ENCODE measurements around the gene MAP3K10.

The MAP3K10 gene

DNA sequence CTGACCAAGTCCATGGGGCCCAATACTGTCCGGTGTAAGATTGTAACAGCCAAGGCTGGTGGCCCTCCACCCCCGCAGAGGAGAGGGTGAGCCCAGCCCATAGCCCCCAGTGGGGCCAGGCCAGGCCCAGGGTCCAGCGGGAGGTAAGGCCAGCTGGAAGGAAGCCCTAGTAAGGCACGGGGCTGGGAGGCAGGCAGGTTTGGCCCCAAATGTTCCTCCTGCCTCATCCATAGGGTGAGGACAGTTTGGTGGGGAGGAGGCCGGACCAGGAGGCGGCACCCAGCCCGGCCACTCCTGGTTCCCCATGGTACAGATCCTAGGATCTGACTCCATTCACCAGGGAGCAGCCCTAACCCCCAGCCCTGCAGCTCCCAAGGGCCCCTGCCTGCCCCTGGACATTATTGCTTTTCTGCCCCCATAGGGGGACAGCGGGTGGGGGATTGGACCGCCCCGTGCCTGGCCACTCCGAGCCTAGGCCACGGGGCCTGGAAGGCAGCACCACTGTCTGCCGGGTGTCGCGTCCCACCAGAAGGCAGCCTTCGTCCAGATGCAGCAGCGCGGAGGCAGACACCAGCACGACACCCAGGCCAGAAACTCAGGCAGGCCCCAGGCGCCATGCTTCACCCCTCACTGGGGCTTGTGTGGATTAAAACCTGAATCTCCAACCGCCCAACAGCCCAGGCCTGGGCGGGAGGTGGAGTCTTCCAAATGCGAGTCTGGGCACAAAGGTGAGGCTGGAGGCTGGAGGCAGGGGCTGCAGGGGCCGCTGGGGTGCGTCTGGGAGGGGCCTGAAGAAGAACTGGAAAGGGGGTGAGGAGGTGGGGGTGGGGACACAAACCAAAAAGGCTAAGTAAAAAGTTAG lies 42.0 kb downstream of the MAP3K10 start:
- FAIRE-seq (no peak), DNase-seq (ENCODE audit: low spot score) (no peak)

DNA sequence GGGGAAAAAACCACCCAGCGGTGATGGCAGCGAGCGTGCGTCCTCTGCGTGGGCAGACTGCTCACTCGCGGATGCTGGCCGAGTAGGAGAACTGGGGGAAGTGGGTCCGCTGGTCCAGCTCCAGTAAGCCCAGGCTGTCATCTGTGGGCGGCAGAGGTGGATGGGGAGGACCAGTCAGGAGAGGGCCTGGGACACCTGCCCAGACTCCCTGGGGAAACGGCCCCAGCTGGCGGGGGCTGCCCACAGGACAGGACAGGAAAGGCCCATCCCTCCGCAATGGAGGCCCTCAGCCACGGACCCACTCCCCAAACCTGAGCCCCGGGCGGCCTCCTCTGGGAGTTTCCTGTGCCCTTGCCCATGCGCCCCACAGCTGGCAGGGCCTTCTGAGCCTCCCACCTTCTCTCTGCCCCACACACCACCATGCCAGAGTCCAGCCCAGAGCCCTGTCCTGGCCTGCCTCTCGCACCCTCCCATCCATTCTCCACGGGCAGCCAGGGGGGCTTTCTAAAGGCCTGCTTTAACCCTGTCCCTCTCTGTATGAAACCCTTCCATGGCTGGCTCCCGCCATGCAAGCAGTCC lies 42.7 kb downstream of the MAP3K10 start:
- no peak for FAIRE-seq
- DNase-seq (ENCODE audit: low spot score): no peak

DNA sequence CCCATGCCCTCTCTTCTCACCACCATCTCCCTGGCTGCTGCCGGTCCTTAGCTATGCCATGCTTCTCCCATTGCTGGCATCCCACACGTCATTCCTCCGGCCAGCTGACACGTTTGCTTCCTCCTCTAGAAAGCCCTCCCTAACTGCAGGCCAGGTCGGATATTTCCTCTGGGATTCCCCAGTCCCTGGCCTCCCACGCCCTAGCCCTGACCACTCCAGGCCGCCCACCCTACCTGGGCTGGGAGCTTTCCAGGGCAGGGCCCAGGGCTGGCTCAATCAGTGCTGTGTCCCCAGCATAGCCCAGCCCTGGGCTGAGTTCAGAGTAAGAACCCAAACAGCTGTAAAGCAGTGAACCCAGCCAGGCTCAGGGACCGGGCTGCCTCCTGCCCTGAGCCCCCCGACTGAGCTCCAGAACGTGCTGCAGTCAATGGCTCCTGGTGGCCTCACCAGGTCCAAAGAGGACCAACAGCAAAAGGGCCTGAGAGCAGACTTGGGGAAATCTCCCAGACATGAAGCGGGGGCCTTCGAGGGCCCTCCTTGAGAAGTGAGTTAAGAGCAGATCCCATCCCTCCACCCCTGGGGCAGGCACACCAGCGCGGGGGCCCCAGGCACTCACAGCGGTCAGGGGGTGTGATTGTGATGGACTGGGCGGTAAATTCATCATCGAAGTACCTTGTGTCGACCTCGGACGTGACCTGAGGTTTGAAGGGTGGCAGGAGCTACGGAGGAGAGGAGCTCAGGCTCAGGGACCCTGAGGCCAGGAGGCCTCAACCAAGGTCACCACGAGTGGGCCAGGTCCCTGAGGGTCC lies 43.4 kb downstream of the MAP3K10 start:
- no peak for FAIRE-seq
- DNase-seq (ENCODE audit: low spot score): no peak

DNA sequence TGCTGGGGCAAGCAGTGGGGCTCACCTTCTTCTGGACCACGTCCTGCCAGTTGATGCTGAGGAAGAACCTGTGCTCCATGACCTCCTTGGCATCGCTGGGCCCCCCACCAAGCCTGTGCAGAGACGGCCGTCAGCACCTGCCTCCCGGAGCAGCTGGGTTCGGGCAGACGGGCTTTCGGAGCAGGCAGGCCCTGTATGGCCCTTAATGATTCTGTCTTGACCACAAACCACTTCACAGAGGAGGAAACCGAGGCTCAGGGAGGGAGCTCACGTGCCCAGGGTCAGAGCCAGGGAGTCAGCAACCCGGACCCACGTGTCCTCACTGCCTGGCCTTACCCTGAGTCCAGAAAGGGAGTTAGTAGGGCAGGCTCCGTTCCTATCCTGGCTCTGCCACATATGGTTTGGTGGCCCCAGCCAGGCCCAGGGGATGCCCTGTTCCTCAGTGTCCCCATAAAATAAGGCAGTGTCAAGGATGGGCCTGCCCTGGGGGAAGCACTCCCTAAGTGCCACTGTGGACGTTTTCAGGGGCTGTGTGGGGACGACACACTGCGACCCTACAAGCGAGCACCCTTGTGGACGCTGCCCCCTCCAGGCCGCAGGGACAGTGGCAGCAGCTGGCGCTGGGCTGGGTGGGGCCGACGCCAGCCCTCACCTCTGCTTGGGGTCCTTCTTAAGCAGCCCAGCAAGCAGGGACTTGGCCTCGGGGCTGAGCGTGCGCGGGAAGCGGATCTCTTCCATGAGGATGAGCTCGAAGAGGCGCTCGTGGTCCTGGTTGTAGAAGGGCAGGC lies 44.2 kb downstream of the MAP3K10 start:
- FAIRE-seq (no peak), DNase-seq (ENCODE audit: low spot score) (no peak)

DNA sequence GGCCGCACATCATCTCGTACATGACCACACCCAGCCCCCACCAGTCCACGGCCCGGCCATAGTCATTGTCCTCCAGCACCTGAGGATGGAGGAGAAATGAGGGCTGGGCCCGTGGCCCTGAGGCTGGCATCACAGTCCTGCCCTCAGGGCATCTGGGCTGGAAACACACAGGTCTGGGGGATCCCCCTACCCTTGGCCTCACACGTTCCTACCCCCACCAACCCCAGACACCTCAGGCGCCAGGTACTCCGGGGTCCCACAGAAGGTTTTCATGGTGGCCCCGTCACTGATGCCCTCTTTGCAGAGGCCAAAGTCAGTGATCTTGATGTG lies 44.8 kb downstream of the MAP3K10 start:
- FAIRE-seq: no peak
- no peak for DNase-seq (ENCODE audit: low spot score)

DNA sequence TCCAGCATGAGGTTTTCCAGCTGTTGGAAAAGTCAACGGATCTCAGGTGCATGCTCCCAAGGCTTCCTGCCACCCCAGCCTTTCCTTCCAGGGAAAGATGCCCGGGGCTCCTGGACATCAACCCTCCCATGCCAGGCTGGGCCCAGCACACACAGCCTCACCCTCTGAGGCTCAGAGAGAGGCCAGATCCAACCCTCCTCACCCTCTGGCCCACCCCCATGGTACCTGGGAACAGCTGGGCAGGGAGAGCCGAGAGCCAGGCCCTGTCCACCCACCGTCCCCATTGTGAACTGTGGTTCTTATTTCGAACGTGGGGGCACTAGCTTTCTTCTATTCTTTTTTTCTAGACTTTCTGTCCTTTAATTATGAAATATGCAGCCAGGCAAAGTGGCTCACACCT lies 45.1 kb downstream of the MAP3K10 start:
- FAIRE-seq: no peak
- no peak for DNase-seq (ENCODE audit: low spot score)

DNA sequence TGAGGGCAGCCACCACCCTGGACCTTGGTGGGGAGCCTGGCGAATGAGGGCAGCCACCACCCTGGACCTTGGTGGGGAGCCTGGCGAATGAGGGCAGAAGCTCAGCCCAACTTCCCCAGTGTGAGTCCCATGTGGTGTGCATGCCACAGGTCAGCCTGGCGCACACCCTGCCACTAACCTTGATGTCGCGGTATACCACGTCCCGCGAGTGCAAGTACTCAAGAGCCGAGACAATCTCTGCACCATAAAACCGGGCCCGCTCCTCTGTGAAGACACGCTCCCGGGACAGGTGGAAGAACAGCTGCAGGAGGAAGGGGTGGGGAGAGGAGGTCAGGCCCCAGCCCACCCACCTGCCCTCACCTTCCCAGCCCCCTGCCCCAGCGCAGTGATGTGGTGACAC lies 46.6 kb downstream of the MAP3K10 start:
- FAIRE-seq: no peak

DNA sequence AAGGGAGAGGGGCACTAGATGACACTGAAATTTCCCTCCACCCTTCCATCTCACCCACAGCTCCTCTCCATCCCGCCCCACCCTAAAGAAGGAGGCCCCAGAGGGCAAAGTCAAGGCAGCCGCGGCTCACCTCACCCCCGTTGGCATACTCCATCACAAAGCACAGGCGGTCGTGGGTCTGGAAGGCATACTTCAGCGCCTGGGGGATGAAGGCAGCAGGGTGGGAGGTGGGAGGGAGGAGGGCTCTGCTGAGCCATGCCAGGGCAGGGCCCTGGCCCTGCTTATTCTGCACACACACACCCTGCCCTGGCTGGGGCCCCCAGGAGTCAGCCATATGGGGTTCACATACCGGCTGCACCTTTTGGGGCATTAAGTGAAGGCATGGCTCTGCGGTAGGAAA lies 47.5 kb downstream of the MAP3K10 start:
- DNase-seq (ENCODE audit: low spot score): no peak
- no peak for FAIRE-seq

More for the DNA sequence above, 46.6 kb downstream of the MAP3K10 start:
- no peak for DNase-seq (ENCODE audit: low spot score)

DNA sequence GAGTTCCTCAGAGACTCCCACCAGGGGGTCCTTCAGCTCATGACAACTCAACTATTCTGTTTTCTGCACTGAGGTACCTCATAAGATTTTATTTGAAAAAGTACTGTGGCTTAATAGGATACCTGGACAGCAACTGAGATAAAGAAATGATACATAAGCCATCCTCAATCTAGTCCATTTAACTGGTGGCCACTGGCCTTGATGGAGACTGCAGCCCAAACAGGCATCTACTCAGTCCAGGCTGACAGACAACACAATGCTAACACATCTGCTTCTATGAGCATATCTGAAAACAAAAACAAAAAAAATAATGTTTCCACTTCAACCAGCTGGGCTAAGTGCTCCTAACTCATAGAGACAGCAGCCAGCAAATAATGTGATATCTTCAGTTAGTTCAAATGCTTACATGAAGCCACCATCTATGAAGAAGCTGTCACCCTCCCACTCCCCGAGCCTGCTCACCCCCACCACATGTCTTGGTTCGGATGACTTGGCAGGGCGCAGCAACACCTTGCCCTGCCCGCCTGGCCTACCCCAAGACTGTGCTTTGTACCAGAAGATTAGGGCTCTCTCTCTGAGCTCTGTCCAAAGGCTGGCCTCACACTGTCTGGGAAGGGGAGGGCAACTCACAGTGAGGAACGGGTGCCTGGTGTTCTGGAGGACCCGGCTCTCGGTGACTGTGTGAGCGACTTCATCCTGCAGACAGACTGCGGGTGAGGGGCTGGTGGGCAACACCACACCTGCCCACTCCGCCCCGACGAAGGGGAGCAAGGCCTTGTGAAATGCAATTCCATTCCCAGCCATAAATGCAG lies 48.4 kb downstream of the MAP3K10 start:
- DNase-seq (ENCODE audit: low spot score) (no peak), FAIRE-seq (no peak)

DNA sequence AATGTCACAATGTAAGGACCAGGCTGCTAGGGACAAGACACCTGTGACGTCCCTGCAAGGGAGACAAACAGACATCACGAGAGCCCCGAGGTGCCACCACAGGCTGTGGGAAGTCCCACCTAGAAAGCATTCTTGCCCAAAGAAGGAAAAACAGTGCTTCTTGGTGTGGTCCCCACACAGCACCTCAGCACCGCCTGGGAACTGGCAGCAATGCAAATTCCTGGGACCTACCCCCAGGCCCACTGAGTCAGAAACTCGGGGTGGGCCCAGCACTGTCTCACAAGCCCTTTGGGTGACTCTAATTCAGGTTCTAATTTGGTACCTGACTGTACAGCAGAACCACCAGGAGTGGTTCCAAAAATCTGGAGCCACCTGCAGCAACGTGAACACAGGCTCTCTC lies 49.1 kb downstream of the MAP3K10 start:
- DNase-seq (ENCODE audit: low spot score): no peak
- no peak for FAIRE-seq

DNA sequence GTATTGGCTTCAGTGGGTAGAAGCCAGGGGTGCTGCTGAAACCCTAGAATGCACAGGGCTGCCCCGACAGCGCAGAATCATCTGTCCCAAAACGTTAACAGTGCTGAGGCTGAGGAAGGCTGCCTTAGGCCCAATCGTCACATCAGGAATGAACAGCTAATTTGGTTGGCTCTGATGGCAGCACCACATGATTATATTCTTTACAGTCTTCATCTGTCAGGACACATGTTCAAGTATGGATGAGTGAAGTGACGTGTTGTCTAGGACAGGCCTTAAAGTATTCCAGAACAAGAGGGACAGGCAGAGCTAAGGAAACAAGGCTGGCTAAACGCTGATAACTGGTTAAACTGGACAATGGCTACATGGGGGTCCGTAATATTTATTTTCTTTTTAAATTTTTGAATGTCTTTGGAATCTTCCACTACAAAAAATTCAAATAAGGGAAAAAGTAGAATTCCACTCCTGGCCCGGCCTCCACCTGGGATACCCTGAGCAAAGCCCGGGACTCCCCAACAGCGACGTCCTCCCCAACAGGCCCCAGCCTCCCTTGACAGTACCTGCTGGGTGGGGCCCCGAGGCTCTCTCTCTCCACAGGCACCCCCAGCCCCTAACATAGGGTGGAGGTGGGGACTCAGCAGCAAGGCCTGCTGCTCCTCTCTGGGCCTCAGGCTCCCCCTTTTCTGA lies 50.0 kb downstream of the MAP3K10 start:
- no peak for FAIRE-seq
- DNase-seq (ENCODE audit: low spot score): no peak

DNA sequence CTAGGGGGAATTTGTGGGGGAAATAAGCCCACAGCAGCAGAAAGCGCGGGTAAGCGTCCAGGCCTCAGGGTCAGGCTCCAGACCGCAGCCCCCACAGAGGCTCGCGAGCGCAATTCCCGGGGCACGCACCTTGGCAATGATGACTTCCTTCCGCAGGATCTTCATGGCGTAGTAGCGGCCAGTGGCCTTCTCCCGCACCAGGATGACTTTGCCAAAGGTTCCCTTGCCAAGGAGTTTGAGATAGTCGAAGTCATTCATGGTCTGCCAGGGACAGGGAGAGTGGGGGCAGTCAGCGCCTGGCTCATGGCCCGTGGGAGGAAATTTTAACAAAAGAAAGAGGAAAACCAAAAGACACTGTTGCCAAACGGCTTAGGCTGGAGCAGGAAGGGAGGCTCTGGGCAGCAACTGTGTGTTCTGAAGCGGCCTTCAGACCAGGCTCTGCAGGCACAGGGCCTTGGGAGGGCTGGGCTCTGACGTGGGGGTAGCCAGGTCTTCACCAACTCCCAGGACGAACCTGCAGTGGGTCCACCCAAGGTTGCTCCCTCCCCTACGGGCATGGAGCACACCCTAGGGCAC lies 50.7 kb downstream of the MAP3K10 start:
- FAIRE-seq: no peak
- DNase-seq (ENCODE audit: low spot score): no peak

DNA sequence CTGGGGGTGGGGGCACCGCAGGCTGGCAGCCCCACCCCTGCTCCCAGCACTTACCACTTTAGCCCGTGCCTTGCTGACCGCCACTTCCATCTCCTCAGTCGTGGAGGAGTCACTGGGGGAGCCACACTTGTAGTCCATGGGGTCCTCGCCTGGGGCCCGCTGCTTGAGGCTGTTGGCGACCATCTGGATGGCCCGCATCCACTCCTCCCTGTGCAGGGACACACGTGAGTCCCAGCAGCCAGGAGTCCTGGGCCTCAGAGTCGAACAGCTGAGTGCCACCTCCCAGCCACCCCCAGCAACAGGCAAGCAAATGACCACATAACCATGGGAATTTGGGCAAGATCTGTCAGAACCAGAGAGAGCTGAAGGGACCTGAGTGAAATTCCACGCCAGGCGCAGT lies 51.3 kb downstream of the MAP3K10 start:
- DNase-seq (ENCODE audit: low spot score): no peak
- no peak for FAIRE-seq

DNA sequence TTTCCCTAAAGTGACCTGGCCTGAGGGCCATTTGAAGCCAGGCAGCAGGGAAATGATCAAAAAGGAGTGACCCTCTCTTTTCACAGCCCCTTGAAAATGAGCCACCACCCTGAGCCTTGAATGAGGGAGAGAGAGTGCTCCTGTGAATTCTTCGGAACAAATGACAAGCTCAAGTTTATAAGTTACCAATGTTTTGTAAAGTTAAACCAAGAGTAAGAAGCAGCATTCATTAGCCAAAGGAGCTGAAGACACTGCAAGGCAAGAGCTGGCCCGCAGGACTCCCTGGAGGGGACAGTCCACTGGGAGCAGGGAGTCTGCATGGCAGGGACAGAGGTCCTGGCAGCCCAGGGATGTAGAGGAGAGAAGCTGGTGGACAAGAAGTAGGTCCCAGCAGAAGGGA lies 52.0 kb downstream of the MAP3K10 start:
- FAIRE-seq (no peak), DNase-seq (ENCODE audit: low spot score) (no peak)

DNA sequence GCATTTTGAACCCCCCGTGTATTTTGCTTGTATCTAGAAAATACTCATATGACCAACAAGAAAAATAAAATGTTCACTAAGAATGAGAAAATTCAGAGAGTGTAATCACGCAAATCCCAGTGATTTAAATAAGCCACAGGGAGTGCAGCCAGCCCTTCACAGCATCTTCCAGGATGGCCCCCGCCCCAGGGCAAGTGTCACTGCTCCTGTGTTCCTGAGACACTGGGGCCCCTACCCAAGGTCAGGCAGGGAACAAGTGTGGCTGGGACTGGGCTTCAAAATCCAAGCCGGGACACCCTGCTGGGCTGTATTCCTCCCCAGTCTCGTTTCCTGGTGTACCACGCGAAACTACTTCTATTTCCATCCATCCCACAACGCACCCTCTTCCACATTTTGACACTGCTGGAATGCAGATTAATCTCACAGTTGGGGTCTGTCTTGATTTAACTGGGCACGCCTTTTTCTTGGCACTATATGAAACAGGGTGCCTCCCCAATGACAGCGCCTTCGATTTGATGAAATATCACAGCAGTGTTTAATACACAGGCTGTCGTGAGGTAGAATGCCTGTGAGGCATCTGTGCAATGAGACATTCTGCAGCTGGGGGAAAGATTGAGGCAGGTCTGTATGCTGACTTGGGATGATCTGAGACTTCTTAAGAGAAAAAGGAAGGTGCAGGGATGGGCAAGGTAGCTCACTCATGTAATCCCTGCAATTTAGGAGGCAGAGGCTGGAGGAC lies 53.5 kb downstream of the MAP3K10 start:
- DNase-seq (ENCODE audit: low spot score) (no peak), FAIRE-seq (no peak)

DNA sequence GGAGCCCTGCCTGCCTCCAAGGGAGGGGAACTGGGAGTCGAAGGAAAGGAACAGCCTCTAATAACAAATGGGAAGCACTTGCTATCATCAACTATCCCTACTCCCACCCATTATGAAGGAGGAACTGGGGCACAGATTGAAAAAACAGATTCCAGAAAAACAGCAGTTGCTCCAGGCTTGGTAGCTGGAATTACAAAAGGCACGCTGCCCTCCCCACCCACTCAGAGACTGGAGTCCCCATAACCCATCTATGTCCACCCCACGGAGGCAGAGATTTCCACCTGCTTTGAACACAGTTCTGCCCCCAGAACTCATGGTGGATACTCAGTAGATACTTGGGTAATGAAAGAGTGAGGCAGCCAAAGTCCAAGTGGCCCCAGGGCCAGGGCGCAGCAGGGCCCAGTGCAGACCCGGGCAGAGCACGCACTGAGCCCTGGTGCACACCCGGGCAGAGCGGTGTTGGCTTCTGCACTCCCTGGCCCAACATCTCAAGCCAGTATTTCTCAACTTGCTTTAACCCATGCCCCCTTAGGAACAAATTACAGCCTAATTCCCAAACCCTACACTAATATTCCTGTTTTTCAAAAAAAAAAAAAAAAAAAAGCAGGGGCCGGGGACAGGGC lies 54.4 kb downstream of the MAP3K10 start:
- FAIRE-seq: no peak

DNA sequence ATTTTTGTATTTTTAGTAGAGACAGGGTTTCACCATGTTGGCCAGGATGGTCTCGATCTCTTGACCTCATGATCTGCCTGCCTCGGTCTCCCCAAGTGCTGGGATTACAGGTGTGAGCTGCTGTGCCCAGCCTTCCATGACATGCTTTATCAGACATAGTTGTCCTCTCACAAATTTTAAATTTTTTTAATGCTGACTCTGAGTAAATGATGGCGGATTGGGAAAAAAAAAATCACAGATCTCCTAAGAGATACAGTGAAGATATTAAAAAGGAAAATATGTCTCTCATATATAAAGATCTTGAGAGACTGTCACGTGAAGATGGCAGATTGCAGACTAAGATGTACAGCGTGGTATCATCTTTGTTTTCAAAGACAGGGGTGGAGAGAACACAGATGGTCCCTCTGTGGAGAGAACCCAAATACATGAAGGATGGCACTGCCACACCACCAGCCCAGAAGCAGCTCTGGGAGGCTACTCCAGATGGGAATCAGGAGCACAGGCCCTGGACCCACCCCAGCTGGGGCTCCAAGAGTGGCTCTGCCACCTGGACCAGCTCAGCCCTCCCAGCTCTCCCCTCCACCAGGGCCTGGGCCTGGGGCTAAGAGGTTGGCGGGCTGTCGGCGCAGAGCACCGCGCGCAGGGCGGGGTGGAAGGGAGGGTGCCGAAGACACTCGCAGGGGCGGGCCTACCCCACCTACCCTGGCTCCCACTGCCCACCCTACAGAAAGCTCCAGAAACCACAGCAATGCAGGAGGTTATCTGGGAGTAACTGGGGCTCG lies 55.3 kb downstream of the MAP3K10 start:
- FAIRE-seq (no peak), DNase-seq (ENCODE audit: low spot score) (no peak)

More for the DNA sequence above, 54.4 kb downstream of the MAP3K10 start:
- no peak for DNase-seq (ENCODE audit: low spot score)

DNA sequence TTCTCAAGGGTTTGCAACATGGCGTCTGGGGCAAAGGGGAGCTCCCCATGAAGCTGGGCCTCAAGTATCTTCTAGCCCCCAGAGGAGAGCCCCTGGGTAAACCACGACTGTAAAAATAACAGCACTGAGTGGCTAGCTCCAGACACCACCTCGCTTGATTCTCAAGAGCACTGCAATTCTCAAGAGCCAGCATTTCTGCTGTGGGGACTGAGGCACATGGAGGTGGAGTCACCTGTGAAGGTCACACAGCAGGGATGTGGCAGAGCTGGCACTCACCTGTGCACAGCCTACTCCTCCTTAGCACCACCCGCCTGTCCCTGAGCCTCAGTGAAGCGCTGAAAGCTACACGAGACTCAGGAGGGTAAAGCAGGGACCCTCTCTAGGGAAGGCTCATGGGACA lies 56.0 kb downstream of the MAP3K10 start:
- FAIRE-seq (no peak), DNase-seq (ENCODE audit: low spot score) (no peak)

Data from urothelium cell line (cell line).